Measurements from ENCODE around the gene VSIG10. TPM values are rescaled to one million over a fixed set of nuclear protein-coding genes. Genes with fewer than 3 reads are reported as not detected.

Gene VSIG10
- total and polyA plus RNA-seq, 2 of the 13 experiments (the other 11 are each of a cell fraction or from before 2014, with no cell fraction given), result 25.6 to 42.5 TPM

DNA sequence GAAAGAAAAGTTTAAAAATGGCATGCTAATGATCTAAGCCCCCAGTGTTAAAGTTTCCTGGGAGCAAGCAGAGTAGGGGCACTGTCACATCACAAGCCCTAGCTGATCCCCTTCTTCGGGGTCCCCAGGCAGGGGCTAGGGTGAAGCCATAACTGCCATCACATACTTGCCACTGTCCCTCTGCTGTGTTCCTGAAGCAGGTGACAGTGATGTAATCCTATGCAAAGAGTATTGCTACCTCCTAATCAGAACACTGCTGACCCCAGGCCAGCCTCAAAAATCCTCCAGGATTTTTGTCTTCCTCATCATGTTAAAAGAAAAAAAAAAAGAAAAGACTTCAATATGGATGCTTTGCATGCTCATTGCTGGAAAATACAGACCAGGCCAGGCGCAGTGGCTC is 88.5 kb downstream of the VSIG10 start:
- Histone ChIP-seq H4K20me1 (ENCODE audit: insufficient read depth, low read length) (no peaks in the 10 kb centered on the region), H3K27ac (ENCODE audit: extremely low read length, insufficient read depth, low read length) (no peak overlapping the region), H3K79me2 (ENCODE audit: insufficient read depth, low read length) (peaks cover 15% of the 10 kb centered on the region), H3K9ac (ENCODE audit: insufficient read depth, low read depth, low read length) (no peak overlapping the region), H3K36me3 (replicated peaks in 1 of 2; ENCODE audit: control insufficient read depth in 1 of 2, insufficient read depth in 2 of 2, low read length in 2 of 2) (peaks cover 3 to 13% of the 10 kb centered on the region in 2 experiments; a peak in 4 of 5 replicates), H3K4me3 (replicated peaks in 1 of 3; ENCODE audit: insufficient read depth in 1 of 3, low read depth in 2 of 3, low read length in 3 of 3) (no peak overlapping the region), H3K4me2 (ENCODE audit: low read depth, low read length) (no peak overlapping the region; the same call in 1 of the 2 replicates), H3K4me1 (ENCODE audit: insufficient read depth, low read length) (peaks cover 35% of the 10 kb centered on the region), H2AFZ (ENCODE audit: low read length) (no peak overlapping the region), H3K27me3 (ENCODE audit: control insufficient read depth in 1 of 2, insufficient read depth in 2 of 2, low read length in 2 of 2) (no peaks in the 10 kb centered on the region), H3K9me3 (ENCODE audit: low read length) (no peaks in the 10 kb centered on the region)
- ChIA-PET CTCF (ENCODE audit: low intra/inter-chr PET ratio, low total read pairs) (no interaction called here), POLR2A (no interaction called here)
- WGBS (ENCODE audit: low lambda C conversion rate), result 60% methylated on average over 2 of the region's 2 CpGs
- no peak for ATAC-seq
- in situ Hi-C loops (cut with HindIII; ENCODE audit: extremely low pct_ligation_motif_present, low pct_unique_long_range_greater_than_20kb) (no loop called here), intact Hi-C loops (cut with micrococcal nuclease; ENCODE audit: unreplicated experiment) (loop anchor here (5.0 kb wide), 1 partner anchor 138 kb away; no protein-coding TSS in a partner anchor)
- BruUV-seq (replicated peaks), result no TSS peak
- DNase-seq (ENCODE audit: low spot score), result no peak
- FAIRE-seq, result no peak
- TF ChIP-seq EZH2 (conservative IDR thresholded peaks at IDR 0.05; ENCODE audit: low read depth, low read length) (no peak), ZNF432 (CRISPR knock-in tag; IDR thresholded peaks at IDR 0.05; ENCODE audit: borderline replicate concordance) (no peak), ZNF878 (CRISPR knock-in tag; IDR thresholded peaks at IDR 0.05) (no peak), SKI (IDR thresholded peaks at IDR 0.05; ENCODE audit: partially characterized antibody) (no peak), ZNF138 (CRISPR knock-in tag; IDR thresholded peaks at IDR 0.05; ENCODE audit: low read depth) (no peak), PHB2 (IDR thresholded peaks at IDR 0.05; ENCODE audit: partially characterized antibody) (no peak), TCF12 (IDR thresholded peaks at IDR 0.05) (no peak), TCF12 (CRISPR knock-in tag; IDR thresholded peaks at IDR 0.05) (no peak), ZNF337 (CRISPR knock-in tag; IDR thresholded peaks at IDR 0.05; ENCODE audit: borderline replicate concordance, low read depth) (no peak), ZNF629 (CRISPR knock-in tag; conservative IDR thresholded peaks at IDR 0.05) (no peak), FOXJ3 (CRISPR knock-in tag; IDR thresholded peaks at IDR 0.05; ENCODE audit: borderline replicate concordance) (no peak), HES4 (CRISPR knock-in tag; IDR thresholded peaks at IDR 0.05; ENCODE audit: borderline replicate concordance) (no peak), ZNF382 (CRISPR knock-in tag; IDR thresholded peaks at IDR 0.05; ENCODE audit: borderline replicate concordance) (no peak), ZKSCAN5 (CRISPR knock-in tag; IDR thresholded peaks at IDR 0.05) (no peak), WIZ (CRISPR knock-in tag; IDR thresholded peaks at IDR 0.05) (no peak), PHF8 (CRISPR knock-in tag; IDR thresholded peaks at IDR 0.05) (no peak), MEF2D (CRISPR knock-in tag; IDR thresholded peaks at IDR 0.05) (no peak), HOXA9 (CRISPR knock-in tag; IDR thresholded peaks at IDR 0.05; ENCODE audit: borderline replicate concordance) (no peak)
- TF ChIP-seq, protein P1, sequence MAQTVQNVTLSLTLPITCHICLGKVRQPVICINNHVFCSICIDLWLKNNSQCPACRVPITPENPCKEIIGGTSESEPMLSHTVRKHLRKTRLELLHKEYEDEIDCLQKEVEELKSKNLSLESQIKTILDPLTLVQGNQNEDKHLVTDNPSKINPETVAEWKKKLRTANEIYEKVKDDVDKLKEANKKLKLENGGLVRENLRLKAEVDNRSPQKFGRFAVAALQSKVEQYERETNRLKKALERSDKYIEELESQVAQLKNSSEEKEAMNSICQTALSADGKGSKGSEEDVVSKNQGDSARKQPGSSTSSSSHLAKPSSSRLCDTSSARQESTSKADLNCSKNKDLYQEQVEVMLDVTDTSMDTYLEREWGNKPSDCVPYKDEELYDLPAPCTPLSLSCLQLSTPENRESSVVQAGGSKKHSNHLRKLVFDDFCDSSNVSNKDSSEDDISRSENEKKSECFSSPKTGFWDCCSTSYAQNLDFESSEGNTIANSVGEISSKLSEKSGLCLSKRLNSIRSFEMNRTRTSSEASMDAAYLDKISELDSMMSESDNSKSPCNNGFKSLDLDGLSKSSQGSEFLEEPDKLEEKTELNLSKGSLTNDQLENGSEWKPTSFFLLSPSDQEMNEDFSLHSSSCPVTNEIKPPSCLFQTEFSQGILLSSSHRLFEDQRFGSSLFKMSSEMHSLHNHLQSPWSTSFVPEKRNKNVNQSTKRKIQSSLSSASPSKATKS (CRISPR knock-in tag; IDR thresholded peaks at IDR 0.05), result no peak
